Neuronal stem cell (in vitro differentiated cells): ENCODE data around the gene RANBP17.
A peak's percentile ranks its signal among the peaks of the same experiment; 100 is the strongest.

Experiments
- DNase-seq: peaks from one replicate; pipeline ENCODE4 v3.0.0-alpha.2; 2013; ENCODE audit warnings: low spot score
- H2AFZ ChIP-seq: one replicate; pipeline ENCODE4 v1.6.1; 2013; ENCODE audit warnings: mild to moderate bottlenecking, low read length, inconsistent platforms
- H2AK5ac ChIP-seq: 2 replicates; pipeline ENCODE4 v1.6.1; 2013; ENCODE audit warnings: low read depth, mild to moderate bottlenecking, inconsistent platforms, low read length, moderate library complexity, mixed read lengths
- H2BK120ac ChIP-seq: 2 replicates; pipeline ENCODE4 v1.6.1; 2013; ENCODE audit warnings: low read depth, mild to moderate bottlenecking, inconsistent platforms, low read length, moderate library complexity, mixed read lengths
- H2BK12ac ChIP-seq: one replicate; pipeline ENCODE4 v1.6.1; 2013; ENCODE audit warnings: low read length, inconsistent platforms
- H2BK15ac ChIP-seq: 2 replicates; pipeline ENCODE4 v1.6.1; 2013; ENCODE audit warnings: mild to moderate bottlenecking, low read length, inconsistent platforms, mixed read lengths
- H2BK5ac ChIP-seq: one replicate; pipeline ENCODE4 v1.6.1; 2013; ENCODE audit warnings: inconsistent platforms, mild to moderate bottlenecking, low read length, moderate library complexity
- H3K14ac ChIP-seq: one replicate; pipeline ENCODE4 v1.6.1; 2013; ENCODE audit warnings: low read length, inconsistent platforms
- H3K18ac ChIP-seq: 2 replicates; pipeline ENCODE4 v1.6.1; 2013; ENCODE audit warnings: low read length, inconsistent platforms
- H3K23ac ChIP-seq: 2 replicates; pipeline ENCODE4 v1.6.1; 2013; ENCODE audit warnings: low read depth, mild to moderate bottlenecking, mixed read lengths, low read length, inconsistent platforms; ENCODE audit not compliant: poor library complexity
- H3K27ac ChIP-seq: replicated peaks from 3 replicates; pipeline ENCODE4 v1.5.1; 2013; ENCODE audit warnings: low read length, inconsistent platforms
- H3K27me3 ChIP-seq, 3 experiments: 2 replicates each; pipeline ENCODE4 v1.6.1; 2013; ENCODE audit warnings: low read length in 3 of 3, mild to moderate bottlenecking in 2 of 3, inconsistent platforms in 1 of 3, low read depth in 1 of 3, mixed read lengths in 1 of 3, moderate library complexity in 1 of 3; ENCODE audit not compliant: control insufficient read depth in 3 of 3, insufficient read depth in 3 of 3
- H3K36me3 ChIP-seq, 2 donors: replicated peaks in 1 of 2; 2 replicates each; pipeline ENCODE4 v1.6.1; 2013; ENCODE audit warnings: low read length in 2 of 2; ENCODE audit not compliant: control insufficient read depth in 2 of 2, insufficient read depth in 2 of 2
- H3K4ac ChIP-seq: 2 replicates; pipeline ENCODE4 v1.6.1; 2013; ENCODE audit warnings: inconsistent platforms, mild to moderate bottlenecking, low read length, moderate library complexity
- H3K4me1 ChIP-seq, 2 donors: 1 replicate in 1 of 2; 2 replicates in 1 of 2; pipeline ENCODE4 v1.6.1; 2013; ENCODE audit warnings: low read length in 2 of 2, low read depth in 1 of 2; ENCODE audit not compliant: control insufficient read depth in 2 of 2, insufficient read depth in 1 of 2
- H3K4me2 ChIP-seq: one replicate; pipeline ENCODE4 v1.6.1; 2013; ENCODE audit warnings: mild to moderate bottlenecking, low read length, inconsistent platforms; ENCODE audit not compliant: insufficient read depth, poor library complexity, severe bottlenecking
- H3K4me3 ChIP-seq, 2 donors: 2 replicates each; pipeline ENCODE4 v1.5.1; 2013; ENCODE audit warnings: low read length in 2 of 2, mild to moderate bottlenecking in 2 of 2, inconsistent platforms in 1 of 2, moderate library complexity in 1 of 2
- H3K79me1 ChIP-seq: one replicate; pipeline ENCODE4 v1.6.1; 2013; ENCODE audit warnings: low read depth, mild to moderate bottlenecking, inconsistent platforms, low read length, moderate library complexity
- H3K9ac ChIP-seq: one replicate; pipeline ENCODE4 v1.6.1; 2013; ENCODE audit warnings: mild to moderate bottlenecking, low read depth, low read length, inconsistent platforms; ENCODE audit not compliant: poor library complexity
- H3K9me3 ChIP-seq, 2 donors: replicated peaks in 1 of 2; 2 replicates each; pipeline versions ENCODE3 to v1.6.1; 2013; ENCODE audit warnings: low read length in 2 of 2, mild to moderate bottlenecking in 2 of 2, inconsistent platforms in 1 of 2, low read depth in 1 of 2, mixed read lengths in 1 of 2, moderate library complexity in 1 of 2; ENCODE audit not compliant: control insufficient read depth in 2 of 2, insufficient read depth in 1 of 2
- H4K8ac ChIP-seq: one replicate; pipeline ENCODE4 v1.6.1; 2013; ENCODE audit warnings: low read depth, mild to moderate bottlenecking, inconsistent platforms, low read length, moderate library complexity
- H4K91ac ChIP-seq: one replicate; pipeline ENCODE4 v1.6.1; 2013; ENCODE audit warnings: low read length, low read depth, mild to moderate bottlenecking, inconsistent platforms; ENCODE audit not compliant: poor library complexity
- WGBS, 2 donors: extraction: QIAGEN DNeasy Blood & Tissue Kit; methylation state at CpG; one replicate each; pipeline ENCODE4 v1.1.7; 2013; ENCODE audit warnings: missing lambda C conversion rate in 2 of 2, mixed read lengths in 1 of 2; ENCODE audit not compliant: insufficient read length in 2 of 2, insufficient replicate concordance in 1 of 2; ENCODE audit errors: extremely low coverage in 2 of 2; 5-methylcytosine and 5-hydroxymethylcytosine counted together

The RANBP17 gene

GRCh38 chr5:171335616-171336015, 473.8 kb downstream of the RANBP17 start:
- no peak overlapping the region for H3K4ac ChIP-seq
- no peak overlapping the region for H4K8ac ChIP-seq
- no peak overlapping the region for H3K14ac ChIP-seq
- H3K79me1 ChIP-seq, result no peaks in the 10 kb centered on the region
- no peak overlapping the region for H3K18ac ChIP-seq
- no peak overlapping the region for H3K9ac ChIP-seq
- no peak overlapping the region for H2AK5ac ChIP-seq
- peaks cover 0 to 4% of the 10 kb centered on the region in 2 donors for H3K4me1 ChIP-seq
- no peak overlapping the region for H3K23ac ChIP-seq
- no CpG with 5 or more reads among the region's 8 CpGs for WGBS, 2 donors
- no peak overlapping the region for H3K4me3 ChIP-seq
- no peaks in the 10 kb centered on the region for H3K9me3 ChIP-seq
- H3K27ac ChIP-seq, result no peak overlapping the region
- no peak for DNase-seq
- H2BK120ac ChIP-seq, result no peak overlapping the region
- H2BK15ac ChIP-seq, result peak overlapping the region; percentile 45
- no peaks in the 10 kb centered on the region for H3K36me3 ChIP-seq
- H2BK12ac ChIP-seq, result no peak overlapping the region
- no peak overlapping the region for H2BK5ac ChIP-seq
- no peak overlapping the region for H3K4me2 ChIP-seq
- peaks cover 2 to 58% (median 14%) of the 10 kb centered on the region in 3 experiments for H3K27me3 ChIP-seq
- no peak overlapping the region for H2AFZ ChIP-seq
- H4K91ac ChIP-seq, result no peak overlapping the region

GRCh38 chr5:171336521-171337209, 474.8 kb downstream of the RANBP17 start:
- no peak for DNase-seq
- Histone ChIP-seq H3K4me1 (peaks cover 0 to 4% of the 10 kb centered on the region in 2 donors), H3K27me3 (peaks cover 2 to 51% (median 14%) of the 10 kb centered on the region in 3 experiments), H3K23ac (no peak overlapping the region), H2BK12ac (no peak overlapping the region), H3K4ac (no peak overlapping the region), H3K18ac (no peak overlapping the region), H2BK15ac (no peak overlapping the region), H3K4me2 (peak overlapping the region; percentile 40), H3K79me1 (no peaks in the 10 kb centered on the region), H3K14ac (no peak overlapping the region), H2AFZ (peak overlapping the region; percentile 82), H3K27ac (no peak overlapping the region), H4K91ac (no peak overlapping the region), H3K9me3 (no peaks in the 10 kb centered on the region), H4K8ac (no peak overlapping the region), H3K36me3 (no peaks in the 10 kb centered on the region), H2BK5ac (no peak overlapping the region), H2BK120ac (no peak overlapping the region), H3K4me3 (peak overlapping the region; percentile 4 to 35), H3K9ac (no peak overlapping the region), H2AK5ac (no peak overlapping the region)
- whole genome bisulfite sequencing, 2 donors, result no CpG with 5 or more reads among the region's 31 CpGs

- H3K9me3 ChIP-seq, result no peaks in the 10 kb centered on the region
- no peak overlapping the region for H2BK120ac ChIP-seq
- H3K27ac ChIP-seq, result no peak overlapping the region
- no peak overlapping the region for H4K91ac ChIP-seq
- no peak for DNase-seq
- no peak overlapping the region for H3K4ac ChIP-seq
- H3K23ac ChIP-seq, result no peak overlapping the region
- peaks cover 2 to 47% (median 14%) of the 10 kb centered on the region in 3 experiments for H3K27me3 ChIP-seq
- H2AK5ac ChIP-seq, result no peak overlapping the region
- no peak overlapping the region for H3K18ac ChIP-seq
- no peaks in the 10 kb centered on the region for H3K79me1 ChIP-seq
- H2BK5ac ChIP-seq, result no peak overlapping the region
- no peak overlapping the region for H3K4me3 ChIP-seq
- H3K4me1 ChIP-seq, result peaks cover 0 to 4% of the 10 kb centered on the region in 2 donors
- H2BK15ac ChIP-seq, result no peak overlapping the region
- no peak overlapping the region for H3K4me2 ChIP-seq
- H3K36me3 ChIP-seq, result no peaks in the 10 kb centered on the region
- H3K9ac ChIP-seq, result no peak overlapping the region
- no peak overlapping the region for H2BK12ac ChIP-seq
- peak overlapping the region; percentile 82 for H2AFZ ChIP-seq
- no peak overlapping the region for H4K8ac ChIP-seq
- WGBS, 2 donors, result no CpG with 5 or more reads among the region's 11 CpGs
- no peak overlapping the region for H3K14ac ChIP-seq
Measured at GRCh38 chr5:171337210-171337569, 475.4 kb downstream of the RANBP17 start.

- Histone ChIP-seq H3K4me2 (no peak overlapping the region), H2BK15ac (no peak overlapping the region)
Measured at GRCh38 chr5:171340042-171340441, 478.2 kb downstream of the RANBP17 start.

More at GRCh38 chr5:171340042-171340441, 478.2 kb downstream of the RANBP17 start:
- Histone ChIP-seq H2BK5ac (no peak overlapping the region), H3K18ac (no peak overlapping the region), H3K4me3 (no peak overlapping the region), H4K8ac (no peak overlapping the region), H3K27me3 (peaks cover 2 to 39% (median 14%) of the 10 kb centered on the region in 3 experiments), H3K27ac (no peak overlapping the region), H2BK120ac (no peak overlapping the region), H4K91ac (no peak overlapping the region), H2AK5ac (no peak overlapping the region), H3K23ac (no peak overlapping the region), H3K9me3 (no peaks in the 10 kb centered on the region), H3K14ac (no peak overlapping the region), H3K36me3 (no peaks in the 10 kb centered on the region), H3K4me1 (peaks cover 0 to 4% of the 10 kb centered on the region in 2 donors), H2AFZ (no peak overlapping the region), H3K4ac (no peak overlapping the region), H3K79me1 (no peaks in the 10 kb centered on the region), H3K9ac (no peak overlapping the region), H2BK12ac (no peak overlapping the region)
- no peak for DNase-seq
